Stomach (tissue), 4 donors: ENCODE results near the gene OR10J1.

ENCODE experiments used
- POLR2A ChIP-seq, 4 donors: fragments of 450-650 bp; IDR thresholded peaks; one replicate each; pipeline ENCODE4 v1.6.1; 2016; ENCODE audit warnings: antibody characterized with exemption in 4 of 4, control low read depth in 2 of 4, mild to moderate bottlenecking in 1 of 4, moderate library complexity in 1 of 4
- POLR2AphosphoS5 ChIP-seq, 3 donors: sonication (generic); formaldehyde crosslinking; IDR thresholded peaks; one replicate each; pipeline ENCODE4 v1.6.1; 2016; ENCODE audit warnings: antibody characterized with exemption in 3 of 3
- TF ChIP-seq, protein P1 (sequence below), 7 experiments: fragments of 450-650 bp in 4 of 7; fragments of 200-600 bp in 3 of 7; sonication (generic) in 3 of 7; IDR thresholded peaks; one replicate each; pipeline ENCODE4 v1.5.1; 2016 to 2019; ENCODE audit warnings: antibody characterized with exemption in 7 of 7, control low read depth in 2 of 7, mild to moderate bottlenecking in 1 of 7

DNA sequence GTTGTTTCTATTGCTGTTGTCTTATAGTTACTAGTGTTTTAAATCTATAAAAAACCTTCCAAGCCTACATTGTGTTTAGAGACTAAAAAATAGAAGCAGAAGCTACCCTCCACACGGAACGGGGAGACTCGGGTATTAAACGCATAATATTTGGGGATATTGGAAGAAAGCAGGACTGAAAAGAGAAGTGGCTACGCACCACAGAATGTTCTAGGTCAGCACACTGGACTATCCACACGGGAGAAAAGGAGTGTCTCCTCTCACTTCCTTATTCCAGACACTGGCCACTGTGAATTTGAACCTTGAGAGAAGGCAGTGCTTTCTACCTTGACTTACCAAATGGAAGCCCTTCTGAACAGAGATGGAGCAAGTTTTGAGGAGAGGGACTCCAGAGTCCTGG is 8.5 kb upstream of the OR10J1 start:
- TF ChIP-seq POLR2AphosphoS5 (IDR thresholded peaks at IDR 0.05): no peak
- TF ChIP-seq, protein P1, sequence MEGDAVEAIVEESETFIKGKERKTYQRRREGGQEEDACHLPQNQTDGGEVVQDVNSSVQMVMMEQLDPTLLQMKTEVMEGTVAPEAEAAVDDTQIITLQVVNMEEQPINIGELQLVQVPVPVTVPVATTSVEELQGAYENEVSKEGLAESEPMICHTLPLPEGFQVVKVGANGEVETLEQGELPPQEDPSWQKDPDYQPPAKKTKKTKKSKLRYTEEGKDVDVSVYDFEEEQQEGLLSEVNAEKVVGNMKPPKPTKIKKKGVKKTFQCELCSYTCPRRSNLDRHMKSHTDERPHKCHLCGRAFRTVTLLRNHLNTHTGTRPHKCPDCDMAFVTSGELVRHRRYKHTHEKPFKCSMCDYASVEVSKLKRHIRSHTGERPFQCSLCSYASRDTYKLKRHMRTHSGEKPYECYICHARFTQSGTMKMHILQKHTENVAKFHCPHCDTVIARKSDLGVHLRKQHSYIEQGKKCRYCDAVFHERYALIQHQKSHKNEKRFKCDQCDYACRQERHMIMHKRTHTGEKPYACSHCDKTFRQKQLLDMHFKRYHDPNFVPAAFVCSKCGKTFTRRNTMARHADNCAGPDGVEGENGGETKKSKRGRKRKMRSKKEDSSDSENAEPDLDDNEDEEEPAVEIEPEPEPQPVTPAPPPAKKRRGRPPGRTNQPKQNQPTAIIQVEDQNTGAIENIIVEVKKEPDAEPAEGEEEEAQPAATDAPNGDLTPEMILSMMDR (IDR thresholded peaks at IDR 0.05): no peak
- no peak for TF ChIP-seq POLR2A (IDR thresholded peaks at IDR 0.05)
